PC-3 (cell line): Measurements from ENCODE around the gene SYNPO2L.
"Not testable (repeated sequence)": the region's sequence is repeated elsewhere in the genome, so short reads cannot be mapped to it uniquely, and the experiment has no call there.

Experiments used
- EZH2phosphoT487 ChIP-seq: fragments of 300-600 bp; sonication (generic); IDR thresholded peaks from 2 replicates; pipeline ENCODE4 v1.6.1; 2018; ENCODE audit warnings: mild to moderate bottlenecking, antibody characterized with exemption, low read length, borderline replicate concordance
- TF ChIP-seq, protein P1 (sequence below): fragments of 300-600 bp; sonication (generic); conservative IDR thresholded peaks from 2 replicates; pipeline ENCODE4 v1.5.1; 2017; ENCODE audit warnings: antibody characterized with exemption, low read depth, mild to moderate bottlenecking, low read length

DNA sequence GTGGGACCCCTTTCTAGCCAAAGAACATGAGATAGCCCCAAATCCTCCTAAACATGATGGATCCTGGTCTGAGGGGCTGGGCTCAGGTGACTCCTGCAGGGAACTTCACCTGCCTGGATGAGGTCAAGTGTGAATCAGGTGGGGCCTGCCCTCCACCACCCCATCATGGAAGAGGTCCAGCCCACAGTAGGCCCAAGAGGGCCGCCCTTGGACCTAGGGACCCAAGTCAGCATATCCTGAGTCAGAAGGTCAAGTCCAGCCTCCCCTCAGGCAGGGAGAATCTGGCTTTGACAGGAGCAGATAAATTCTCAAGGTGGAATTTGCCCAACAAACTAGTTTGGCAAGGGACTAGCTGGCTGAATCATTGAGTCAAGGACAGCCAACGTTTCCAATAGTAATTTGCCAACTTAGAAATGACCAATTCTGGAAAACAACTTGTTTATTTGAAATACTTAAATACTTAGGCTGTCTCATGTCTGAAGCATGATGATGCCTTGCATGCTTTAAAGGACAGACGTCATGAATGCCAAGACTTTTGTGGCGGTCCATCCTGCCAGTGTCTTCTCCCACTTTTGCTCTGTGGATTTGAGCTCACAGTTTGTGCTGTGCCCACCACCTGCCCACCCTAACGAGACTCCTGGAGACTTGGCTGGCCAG is 10.5 kb upstream of the SYNPO2L start:
- TF ChIP-seq EZH2phosphoT487 = not testable (repeated sequence)
- TF ChIP-seq, protein P1, sequence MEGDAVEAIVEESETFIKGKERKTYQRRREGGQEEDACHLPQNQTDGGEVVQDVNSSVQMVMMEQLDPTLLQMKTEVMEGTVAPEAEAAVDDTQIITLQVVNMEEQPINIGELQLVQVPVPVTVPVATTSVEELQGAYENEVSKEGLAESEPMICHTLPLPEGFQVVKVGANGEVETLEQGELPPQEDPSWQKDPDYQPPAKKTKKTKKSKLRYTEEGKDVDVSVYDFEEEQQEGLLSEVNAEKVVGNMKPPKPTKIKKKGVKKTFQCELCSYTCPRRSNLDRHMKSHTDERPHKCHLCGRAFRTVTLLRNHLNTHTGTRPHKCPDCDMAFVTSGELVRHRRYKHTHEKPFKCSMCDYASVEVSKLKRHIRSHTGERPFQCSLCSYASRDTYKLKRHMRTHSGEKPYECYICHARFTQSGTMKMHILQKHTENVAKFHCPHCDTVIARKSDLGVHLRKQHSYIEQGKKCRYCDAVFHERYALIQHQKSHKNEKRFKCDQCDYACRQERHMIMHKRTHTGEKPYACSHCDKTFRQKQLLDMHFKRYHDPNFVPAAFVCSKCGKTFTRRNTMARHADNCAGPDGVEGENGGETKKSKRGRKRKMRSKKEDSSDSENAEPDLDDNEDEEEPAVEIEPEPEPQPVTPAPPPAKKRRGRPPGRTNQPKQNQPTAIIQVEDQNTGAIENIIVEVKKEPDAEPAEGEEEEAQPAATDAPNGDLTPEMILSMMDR = not testable (repeated sequence)
